ENCODE data around the gene SMIM33.
A peak's percentile ranks its signal among the peaks of the same experiment; 100 is the strongest.
"Not testable (repeated sequence)": the region's sequence is repeated elsewhere in the genome, so short reads cannot be mapped to it uniquely, and the experiment has no call there.

SMIM33 gene

GRCh38 chr5:139503036-139503817 lies 32.4 kb downstream of the SMIM33 start:
- not testable (repeated sequence) for H3K79me1 ChIP-seq (ENCODE audit: low read length); H3K9ac ChIP-seq (ENCODE audit: low read length); H3K27ac ChIP-seq (ENCODE audit: low read depth, low read length); H3K23ac ChIP-seq (ENCODE audit: low read length); H2BK120ac ChIP-seq (ENCODE audit: low read depth, low read length); H4K5ac ChIP-seq (ENCODE audit: low read length); H3K4me2 ChIP-seq (ENCODE audit: low read length); H3K36me3 ChIP-seq (ENCODE audit: control insufficient read depth, insufficient read depth, low read length); H4K8ac ChIP-seq (ENCODE audit: low read depth, low read length); H2BK5ac ChIP-seq (ENCODE audit: low read length); H3K4me3 ChIP-seq (ENCODE audit: low read length); H3K4me1 ChIP-seq (ENCODE audit: control insufficient read depth, low read depth, low read length); H3K4ac ChIP-seq (ENCODE audit: low read depth, low read length); H3K79me2 ChIP-seq (ENCODE audit: control insufficient read depth, insufficient read depth, low read length); H2AK5ac ChIP-seq (ENCODE audit: low read length); H3K27me3 ChIP-seq (ENCODE audit: insufficient read depth, low read length, poor library complexity); H2BK15ac ChIP-seq (replicated peaks; ENCODE audit: low read depth); DNase-seq; H3K18ac ChIP-seq (ENCODE audit: low read length)
- no CpG with 5 or more reads among the region's 15 CpGs for WGBS (ENCODE audit: extremely low coverage, insufficient coverage, low lambda C conversion rate)
- peak overlapping the region; percentile 76 for H3K56ac ChIP-seq (ENCODE audit: low read length)

GRCh38 chr5:139503879-139504278 lies 33.1 kb downstream of the SMIM33 start:
- no CpG with 5 or more reads among the region's 15 CpGs for WGBS (ENCODE audit: extremely low coverage, insufficient coverage, low lambda C conversion rate)
- Histone ChIP-seq H3K4me2 (ENCODE audit: low read length) (peak overlapping the region; percentile 34), H3K9ac (ENCODE audit: low read length) (peak overlapping the region; percentile 54), H3K4me3 (ENCODE audit: low read length) (peak overlapping the region; percentile 37), H3K56ac (ENCODE audit: low read length) (peak overlapping the region; percentile 76)
- H3K27me3 ChIP-seq (ENCODE audit: insufficient read depth, low read length, poor library complexity); H3K23ac ChIP-seq (ENCODE audit: low read length); H3K27ac ChIP-seq (ENCODE audit: low read depth, low read length); DNase-seq; H3K4ac ChIP-seq (ENCODE audit: low read depth, low read length); H3K36me3 ChIP-seq (ENCODE audit: control insufficient read depth, insufficient read depth, low read length); H2BK15ac ChIP-seq (replicated peaks; ENCODE audit: low read depth); H2BK120ac ChIP-seq (ENCODE audit: low read depth, low read length); H4K8ac ChIP-seq (ENCODE audit: low read depth, low read length); H4K5ac ChIP-seq (ENCODE audit: low read length); H3K18ac ChIP-seq (ENCODE audit: low read length); H2BK5ac ChIP-seq (ENCODE audit: low read length); H3K79me2 ChIP-seq (ENCODE audit: control insufficient read depth, insufficient read depth, low read length); H3K79me1 ChIP-seq (ENCODE audit: low read length); H3K4me1 ChIP-seq (ENCODE audit: control insufficient read depth, low read depth, low read length); H2AK5ac ChIP-seq (ENCODE audit: low read length): not testable (repeated sequence)

- not testable (repeated sequence) for H3K18ac ChIP-seq (ENCODE audit: low read length); H3K27ac ChIP-seq (ENCODE audit: low read depth, low read length); H3K56ac ChIP-seq (ENCODE audit: low read length); H2BK120ac ChIP-seq (ENCODE audit: low read depth, low read length); H3K36me3 ChIP-seq (ENCODE audit: control insufficient read depth, insufficient read depth, low read length); H3K4me2 ChIP-seq (ENCODE audit: low read length); H4K8ac ChIP-seq (ENCODE audit: low read depth, low read length); H3K4ac ChIP-seq (ENCODE audit: low read depth, low read length); H3K79me1 ChIP-seq (ENCODE audit: low read length); H3K27me3 ChIP-seq (ENCODE audit: insufficient read depth, low read length, poor library complexity); H3K9ac ChIP-seq (ENCODE audit: low read length); H2BK5ac ChIP-seq (ENCODE audit: low read length); H2AK5ac ChIP-seq (ENCODE audit: low read length); H3K23ac ChIP-seq (ENCODE audit: low read length); H3K79me2 ChIP-seq (ENCODE audit: control insufficient read depth, insufficient read depth, low read length); H3K4me1 ChIP-seq (ENCODE audit: control insufficient read depth, low read depth, low read length); DNase-seq; H4K5ac ChIP-seq (ENCODE audit: low read length); H3K4me3 ChIP-seq (ENCODE audit: low read length)
- peak overlapping the region; percentile 57 for H2BK15ac ChIP-seq (replicated peaks; ENCODE audit: low read depth)
- WGBS (ENCODE audit: extremely low coverage, insufficient coverage, low lambda C conversion rate), result no CpG with 5 or more reads among the region's 5 CpGs
Measured at GRCh38 chr5:139504722-139505121, 33.9 kb downstream of the SMIM33 start.

- Histone ChIP-seq H2AK5ac (ENCODE audit: low read length) (no peak overlapping the region), H3K36me3 (ENCODE audit: control insufficient read depth, insufficient read depth, low read length) (no peaks in the 10 kb centered on the region), H3K9ac (ENCODE audit: low read length) (no peak overlapping the region), H3K4ac (ENCODE audit: low read depth, low read length) (no peak overlapping the region), H3K18ac (ENCODE audit: low read length) (no peak overlapping the region), H3K27me3 (ENCODE audit: insufficient read depth, low read length, poor library complexity) (no peaks in the 10 kb centered on the region), H3K79me2 (ENCODE audit: control insufficient read depth, insufficient read depth, low read length) (no peaks in the 10 kb centered on the region), H3K27ac (ENCODE audit: low read depth, low read length) (no peak overlapping the region), H3K79me1 (ENCODE audit: low read length) (no peaks in the 10 kb centered on the region), H2BK15ac (replicated peaks; ENCODE audit: low read depth) (no peak overlapping the region), H3K4me1 (ENCODE audit: control insufficient read depth, low read depth, low read length) (peaks cover 3% of the 10 kb centered on the region), H3K4me3 (ENCODE audit: low read length) (no peak overlapping the region), H2BK120ac (ENCODE audit: low read depth, low read length) (no peak overlapping the region), H4K5ac (ENCODE audit: low read length) (no peak overlapping the region), H4K8ac (ENCODE audit: low read depth, low read length) (no peak overlapping the region), H3K23ac (ENCODE audit: low read length) (no peak overlapping the region), H2BK5ac (ENCODE audit: low read length) (no peak overlapping the region), H3K56ac (ENCODE audit: low read length) (no peak overlapping the region), H3K4me2 (ENCODE audit: low read length) (no peak overlapping the region)
- no CpG with 5 or more reads among the region's 6 CpGs for WGBS (ENCODE audit: extremely low coverage, insufficient coverage, low lambda C conversion rate)
- DNase-seq, result no peak
Measured at GRCh38 chr5:139512786-139513390, 42.1 kb downstream of the SMIM33 start.

GRCh38 chr5:139513434-139513833 lies 42.6 kb downstream of the SMIM33 start:
- H3K4me3 ChIP-seq (ENCODE audit: low read length); H2BK15ac ChIP-seq (replicated peaks; ENCODE audit: low read depth); H3K4ac ChIP-seq (ENCODE audit: low read depth, low read length); H2BK120ac ChIP-seq (ENCODE audit: low read depth, low read length); H3K56ac ChIP-seq (ENCODE audit: low read length); H4K5ac ChIP-seq (ENCODE audit: low read length); H4K8ac ChIP-seq (ENCODE audit: low read depth, low read length); H3K27me3 ChIP-seq (ENCODE audit: insufficient read depth, low read length, poor library complexity); H2AK5ac ChIP-seq (ENCODE audit: low read length); H3K79me2 ChIP-seq (ENCODE audit: control insufficient read depth, insufficient read depth, low read length); H3K4me1 ChIP-seq (ENCODE audit: control insufficient read depth, low read depth, low read length); H3K4me2 ChIP-seq (ENCODE audit: low read length); H3K27ac ChIP-seq (ENCODE audit: low read depth, low read length); H3K18ac ChIP-seq (ENCODE audit: low read length); H3K23ac ChIP-seq (ENCODE audit: low read length); H3K79me1 ChIP-seq (ENCODE audit: low read length); H2BK5ac ChIP-seq (ENCODE audit: low read length); H3K36me3 ChIP-seq (ENCODE audit: control insufficient read depth, insufficient read depth, low read length); H3K9ac ChIP-seq (ENCODE audit: low read length): not testable (repeated sequence)
- no CpG with 5 or more reads among the region's 5 CpGs for WGBS (ENCODE audit: extremely low coverage, insufficient coverage, low lambda C conversion rate)
- peak; percentile 92 for DNase-seq

Data from mesendoderm (in vitro differentiated cells).